MM.1S (cell line): ENCODE data around the gene ART1.

Experiments used
- DNase-seq: peaks from one replicate; pipeline ENCODE4 v3.0.0-alpha.2; 2015
- H2AFZ ChIP-seq: fragments of 300-600 bp; sonication (generic); 2 replicates; pipeline ENCODE4 v1.6.0; 2016; ENCODE audit warnings: antibody characterized with exemption, low read length
- H3F3A ChIP-seq: fragments of 300-600 bp; sonication (generic); 2 replicates; pipeline ENCODE4 v1.6.1; 2016; ENCODE audit warnings: mild to moderate bottlenecking, antibody characterized with exemption, low read length, moderate library complexity, mixed read lengths; ENCODE audit not compliant: insufficient read depth
- H3K27ac ChIP-seq: fragments of 300-600 bp; sonication (generic); 2 replicates; pipeline ENCODE4 v1.5.1; 2016; ENCODE audit warnings: mild to moderate bottlenecking, low read length
- H3K27me3 ChIP-seq: fragments of 300-600 bp; sonication (generic); replicated peaks from 2 replicates; pipeline ENCODE4 v1.6.0; 2016; ENCODE audit warnings: low read length; ENCODE audit not compliant: insufficient read depth
- H3K36me3 ChIP-seq: fragments of 300-600 bp; sonication (generic); replicated peaks from 2 replicates; pipeline ENCODE4 v1.6.1; 2016; ENCODE audit warnings: mild to moderate bottlenecking, low read length, mixed read lengths; ENCODE audit not compliant: insufficient read depth
- H3K4me1 ChIP-seq: fragments of 300-600 bp; sonication (generic); 2 replicates; pipeline ENCODE4 v1.6.1; 2016; ENCODE audit warnings: low read length, mixed read lengths
- H3K4me2 ChIP-seq: fragments of 300-600 bp; sonication (generic); 2 replicates; pipeline ENCODE4 v1.6.0; 2016; ENCODE audit warnings: low read depth, low read length
- H3K4me3 ChIP-seq: fragments of 300-600 bp; sonication (generic); 2 replicates; pipeline ENCODE4 v1.5.1; 2016; ENCODE audit warnings: low read length, mixed read lengths
- H3K79me2 ChIP-seq: fragments of 300-600 bp; sonication (generic); 2 replicates; pipeline ENCODE4 v1.6.1; 2016; ENCODE audit warnings: mixed run types, low read length, mixed read lengths
- H3K9ac ChIP-seq: fragments of 300-600 bp; sonication (generic); 2 replicates; pipeline ENCODE4 v1.6.1; 2016; ENCODE audit warnings: low read length, mixed read lengths
- H3K9me2 ChIP-seq: fragments of 300-600 bp; sonication (generic); replicated peaks from 2 replicates; pipeline ENCODE4 v1.6.1; 2016; ENCODE audit warnings: mild to moderate bottlenecking, low read length, mixed read lengths; ENCODE audit not compliant: insufficient read depth
- H3K9me3 ChIP-seq: fragments of 300-600 bp; sonication (generic); replicated peaks from 2 replicates; pipeline ENCODE4 v1.6.1; 2016; ENCODE audit warnings: mild to moderate bottlenecking, low read length, mixed read lengths; ENCODE audit not compliant: insufficient read depth
- H4K20me1 ChIP-seq: fragments of 300-600 bp; sonication (generic); 2 replicates; pipeline ENCODE4 v1.6.1; 2016; ENCODE audit warnings: mild to moderate bottlenecking, low read length, moderate library complexity, mixed read lengths; ENCODE audit not compliant: insufficient read depth
- EZH2 ChIP-seq: fragments of 300-600 bp; sonication (generic); optimal IDR thresholded peaks from 2 replicates; pipeline ENCODE3; 2017; ENCODE audit warnings: low read depth, mild to moderate bottlenecking, antibody characterized with exemption, low read length, mixed read lengths
- EZH2phosphoT487 ChIP-seq: fragments of 300-600 bp; sonication (generic); IDR thresholded peaks from 2 replicates; pipeline ENCODE4 v1.6.1; 2018; ENCODE audit warnings: antibody characterized with exemption, low read length
- TF ChIP-seq, protein P1 (sequence below): fragments of 300-600 bp; sonication (generic); IDR thresholded peaks from 2 replicates; pipeline ENCODE4 v1.5.1; 2016; ENCODE audit warnings: antibody characterized with exemption, low read length, mixed read lengths

Gene ART1

GRCh38 chr11:3622521-3622920, 22.4 kb upstream of the ART1 start:
- H4K20me1 ChIP-seq = no peaks in the 10 kb centered on the region
- H3K9me3 ChIP-seq = no peaks in the 10 kb centered on the region
- no peaks in the 10 kb centered on the region for H3K4me1 ChIP-seq
- no peak overlapping the region for H3K4me3 ChIP-seq
- TF ChIP-seq EZH2phosphoT487 (no peak), EZH2 (no peak)
- TF ChIP-seq, protein P1, sequence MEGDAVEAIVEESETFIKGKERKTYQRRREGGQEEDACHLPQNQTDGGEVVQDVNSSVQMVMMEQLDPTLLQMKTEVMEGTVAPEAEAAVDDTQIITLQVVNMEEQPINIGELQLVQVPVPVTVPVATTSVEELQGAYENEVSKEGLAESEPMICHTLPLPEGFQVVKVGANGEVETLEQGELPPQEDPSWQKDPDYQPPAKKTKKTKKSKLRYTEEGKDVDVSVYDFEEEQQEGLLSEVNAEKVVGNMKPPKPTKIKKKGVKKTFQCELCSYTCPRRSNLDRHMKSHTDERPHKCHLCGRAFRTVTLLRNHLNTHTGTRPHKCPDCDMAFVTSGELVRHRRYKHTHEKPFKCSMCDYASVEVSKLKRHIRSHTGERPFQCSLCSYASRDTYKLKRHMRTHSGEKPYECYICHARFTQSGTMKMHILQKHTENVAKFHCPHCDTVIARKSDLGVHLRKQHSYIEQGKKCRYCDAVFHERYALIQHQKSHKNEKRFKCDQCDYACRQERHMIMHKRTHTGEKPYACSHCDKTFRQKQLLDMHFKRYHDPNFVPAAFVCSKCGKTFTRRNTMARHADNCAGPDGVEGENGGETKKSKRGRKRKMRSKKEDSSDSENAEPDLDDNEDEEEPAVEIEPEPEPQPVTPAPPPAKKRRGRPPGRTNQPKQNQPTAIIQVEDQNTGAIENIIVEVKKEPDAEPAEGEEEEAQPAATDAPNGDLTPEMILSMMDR = no peak
- DNase-seq = no peak
- H3K9ac ChIP-seq = no peak overlapping the region
- no peak overlapping the region for H3K4me2 ChIP-seq
- no peak overlapping the region for H2AFZ ChIP-seq
- no peaks in the 10 kb centered on the region for H3K79me2 ChIP-seq
- H3K9me2 ChIP-seq = no peaks in the 10 kb centered on the region
- no peaks in the 10 kb centered on the region for H3F3A ChIP-seq
- H3K27ac ChIP-seq = no peak overlapping the region
- no peaks in the 10 kb centered on the region for H3K27me3 ChIP-seq
- no peaks in the 10 kb centered on the region for H3K36me3 ChIP-seq

DNA sequence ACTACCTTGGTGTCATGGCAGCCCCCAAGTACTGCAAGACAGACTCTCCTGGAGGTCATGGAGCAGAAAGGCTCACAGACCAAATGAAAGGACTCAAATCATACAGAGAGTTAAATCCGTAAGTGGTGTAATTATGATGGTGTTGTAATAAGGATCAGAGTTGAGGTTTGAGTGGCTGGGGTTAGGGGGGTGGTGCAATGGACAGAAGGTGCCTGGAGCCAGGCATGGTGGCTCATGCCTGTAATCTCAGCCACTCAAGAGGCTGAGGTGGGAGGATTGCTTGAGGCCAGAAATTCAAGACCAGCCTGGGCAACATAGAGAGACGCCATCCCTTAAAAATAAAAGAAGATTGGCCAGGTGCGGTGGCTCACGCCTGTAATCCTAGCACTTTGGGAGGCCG, 21.8 kb upstream of the ART1 start:
- no peak overlapping the region for H3K27ac ChIP-seq
- no peak for DNase-seq
- no peaks in the 10 kb centered on the region for H3K9me3 ChIP-seq
- no peaks in the 10 kb centered on the region for H3K4me1 ChIP-seq
- H3F3A ChIP-seq = no peaks in the 10 kb centered on the region
- no peaks in the 10 kb centered on the region for H3K36me3 ChIP-seq
- no peak overlapping the region for H2AFZ ChIP-seq
- TF ChIP-seq, protein P1 = no peak
- TF ChIP-seq EZH2 = no peak
- TF ChIP-seq EZH2phosphoT487 = no peak
- H4K20me1 ChIP-seq = no peaks in the 10 kb centered on the region
- H3K4me2 ChIP-seq = no peak overlapping the region
- no peak overlapping the region for H3K9ac ChIP-seq
- no peak overlapping the region for H3K4me3 ChIP-seq
- H3K9me2 ChIP-seq = no peaks in the 10 kb centered on the region
- H3K79me2 ChIP-seq = no peaks in the 10 kb centered on the region
- no peaks in the 10 kb centered on the region for H3K27me3 ChIP-seq

DNA sequence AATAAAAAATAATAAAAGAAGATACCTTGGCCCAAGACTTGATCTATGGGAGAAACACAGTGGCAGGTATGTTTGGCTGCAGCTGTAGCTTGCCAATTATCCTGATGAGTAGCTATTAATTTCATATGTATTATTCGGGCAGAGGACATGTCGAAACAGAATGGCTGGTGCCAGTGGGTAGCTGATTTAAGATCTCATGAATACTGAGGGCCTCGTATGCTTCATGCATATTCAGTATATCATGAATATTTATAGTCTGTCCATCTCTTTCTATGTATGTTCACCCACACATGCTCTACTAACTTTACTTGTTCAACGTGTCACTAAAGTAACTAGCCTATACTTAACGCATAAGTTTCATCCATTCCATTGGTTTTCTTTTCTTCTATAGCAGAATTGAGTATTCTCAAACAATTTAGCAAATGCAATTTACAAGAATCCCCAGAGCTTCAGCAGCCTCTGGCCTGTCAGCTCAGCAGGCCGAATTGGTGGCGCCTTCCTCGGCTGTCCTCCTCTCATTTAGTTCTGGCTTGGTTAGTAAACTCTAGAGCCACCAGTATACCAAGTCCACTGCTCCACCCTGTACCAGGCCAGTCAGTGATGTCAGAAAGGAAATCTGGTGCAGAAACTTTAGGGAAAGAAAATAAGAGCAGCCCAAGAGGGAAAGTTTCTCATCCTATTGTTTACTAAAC, 21.0 kb upstream of the ART1 start:
- no peak overlapping the region for H3K9ac ChIP-seq
- TF ChIP-seq, protein P1 = no peak
- no peak for TF ChIP-seq EZH2phosphoT487
- H4K20me1 ChIP-seq = no peaks in the 10 kb centered on the region
- H3K79me2 ChIP-seq = no peaks in the 10 kb centered on the region
- H3K4me2 ChIP-seq = no peak overlapping the region
- H3K27ac ChIP-seq = no peak overlapping the region
- H3K36me3 ChIP-seq = no peaks in the 10 kb centered on the region
- H3K9me2 ChIP-seq = no peaks in the 10 kb centered on the region
- no peaks in the 10 kb centered on the region for H3K9me3 ChIP-seq
- DNase-seq = no peak
- no peak overlapping the region for H3K4me3 ChIP-seq
- no peaks in the 10 kb centered on the region for H3K27me3 ChIP-seq
- H2AFZ ChIP-seq = no peak overlapping the region
- no peaks in the 10 kb centered on the region for H3F3A ChIP-seq
- no peaks in the 10 kb centered on the region for H3K4me1 ChIP-seq
